ENCODE measurements around the gene DIPK1A.
A peak's percentile ranks its signal among the peaks of the same experiment; 100 is the strongest.

The DIPK1A gene

GRCh38 chr1:92995441-92996430, 34.5 kb upstream of the DIPK1A start:
- Histone ChIP-seq H3K36me3 (ENCODE audit: insufficient read depth, low read length) (no peaks in the 10 kb centered on the region), H3K27me3 (ENCODE audit: insufficient read depth, low read length, poor library complexity) (no peaks in the 10 kb centered on the region), H3K4me3 (ENCODE audit: low read depth in 1 of 2, low read length in 2 of 2) (no peak overlapping the region), H3K79me2 (ENCODE audit: insufficient read depth, low read length) (no peaks in the 10 kb centered on the region), H4K20me1 (ENCODE audit: insufficient read depth, low read length) (no peaks in the 10 kb centered on the region), H3K9me3 (ENCODE audit: insufficient read depth, low read length, severe bottlenecking) (no peaks in the 10 kb centered on the region), H3K27ac (ENCODE audit: low read length) (no peak overlapping the region), H3K4me1 (ENCODE audit: insufficient read depth, low read length) (peaks cover 31% of the 10 kb centered on the region), H3K4me2 (ENCODE audit: insufficient read depth, low read length) (no peak overlapping the region), H2AFZ (ENCODE audit: low read depth, low read length) (no peak overlapping the region), H3K9ac (ENCODE audit: low read depth, low read length) (no peak overlapping the region)
- TF ChIP-seq EZH2 (IDR thresholded peaks at IDR 0.05; ENCODE audit: borderline replicate concordance, low read depth, low read length, severe bottlenecking) (no peak), CTCF (IDR thresholded peaks at IDR 0.05; ENCODE audit: borderline replicate concordance, extremely low read depth, low read length, poor library complexity, severe bottlenecking) (no peak)
- ATAC-seq (ENCODE audit: insufficient read depth, low read depth) (no peak), DNase-seq (no peak)

- peak overlapping the region; percentile 87 for H3K27ac ChIP-seq (ENCODE audit: low read length)
- no peak overlapping the region for H3K9ac ChIP-seq (ENCODE audit: low read depth, low read length)
- no peaks in the 10 kb centered on the region for H3K36me3 ChIP-seq (ENCODE audit: insufficient read depth, low read length)
- peaks cover 47% of the 10 kb centered on the region for H3K4me1 ChIP-seq (ENCODE audit: insufficient read depth, low read length)
- H3K27me3 ChIP-seq (ENCODE audit: insufficient read depth, low read length, poor library complexity), result no peaks in the 10 kb centered on the region
- H3K9me3 ChIP-seq (ENCODE audit: insufficient read depth, low read length, severe bottlenecking), result no peaks in the 10 kb centered on the region
- H3K4me3 ChIP-seq (ENCODE audit: low read depth in 1 of 2, low read length in 2 of 2), result no peak overlapping the region
- H2AFZ ChIP-seq (ENCODE audit: low read depth, low read length), result no peak overlapping the region
- no peak overlapping the region for H3K4me2 ChIP-seq (ENCODE audit: insufficient read depth, low read length)
- no peaks in the 10 kb centered on the region for H4K20me1 ChIP-seq (ENCODE audit: insufficient read depth, low read length)
- ATAC-seq (ENCODE audit: insufficient read depth, low read depth) (peak; percentile 72), DNase-seq (peak; percentile 81)
- TF ChIP-seq CTCF (IDR thresholded peaks at IDR 0.05; ENCODE audit: borderline replicate concordance, extremely low read depth, low read length, poor library complexity, severe bottlenecking), result peak; percentile 90
- no peak for TF ChIP-seq EZH2 (IDR thresholded peaks at IDR 0.05; ENCODE audit: borderline replicate concordance, low read depth, low read length, severe bottlenecking)
- no peaks in the 10 kb centered on the region for H3K79me2 ChIP-seq (ENCODE audit: insufficient read depth, low read length)
Observed at GRCh38 chr1:92994105-92994712, 32.9 kb upstream of the DIPK1A start.

GRCh38 chr1:92993581-92993980, 32.3 kb upstream of the DIPK1A start:
- H3K4me1 ChIP-seq (ENCODE audit: insufficient read depth, low read length), result peaks cover 52% of the 10 kb centered on the region

More at GRCh38 chr1:92993581-92993980, 32.3 kb upstream of the DIPK1A start:
- Histone ChIP-seq H3K4me3 (ENCODE audit: low read depth in 1 of 2, low read length in 2 of 2) (no peak overlapping the region), H3K79me2 (ENCODE audit: insufficient read depth, low read length) (no peaks in the 10 kb centered on the region), H3K27me3 (ENCODE audit: insufficient read depth, low read length, poor library complexity) (no peaks in the 10 kb centered on the region), H3K9ac (ENCODE audit: low read depth, low read length) (no peak overlapping the region), H4K20me1 (ENCODE audit: insufficient read depth, low read length) (no peaks in the 10 kb centered on the region), H3K4me2 (ENCODE audit: insufficient read depth, low read length) (no peak overlapping the region), H3K9me3 (ENCODE audit: insufficient read depth, low read length, severe bottlenecking) (no peaks in the 10 kb centered on the region), H3K36me3 (ENCODE audit: insufficient read depth, low read length) (no peaks in the 10 kb centered on the region), H3K27ac (ENCODE audit: low read length) (peak overlapping the region; percentile 87), H2AFZ (ENCODE audit: low read depth, low read length) (no peak overlapping the region)
- no peak for ATAC-seq (ENCODE audit: insufficient read depth, low read depth)
- DNase-seq, result no peak
- no peak for TF ChIP-seq EZH2 (IDR thresholded peaks at IDR 0.05; ENCODE audit: borderline replicate concordance, low read depth, low read length, severe bottlenecking)
- no peak for TF ChIP-seq CTCF (IDR thresholded peaks at IDR 0.05; ENCODE audit: borderline replicate concordance, extremely low read depth, low read length, poor library complexity, severe bottlenecking)

Measured in DND-41 (cell line).